Heart right ventricle (tissue), 16 donors: Measurements from ENCODE around the gene PHC2. TPM values are rescaled to one million over a fixed set of nuclear protein-coding genes. Genes with fewer than 3 reads are reported as not detected.

Source experiments
- ATAC-seq, 8 donors: fragments of 200-7000 bp; cut with Tn5 transposase; one replicate each; pipeline ENCODE4 v1.9.1; 2020; ENCODE audit warnings: mild to moderate bottlenecking in 8 of 8, moderate library complexity in 8 of 8, moderate number of reproducible peaks in 1 of 8
- DNase-seq, 2 donors: peaks; one replicate each; pipeline ENCODE4 v3.0.0-alpha.2; 2020
- H3K27ac ChIP-seq, 10 donors: fragments of 200-600 bp; sonication (generic) in 2 of 10; one replicate each; pipeline versions ENCODE4 v1.5.0 to v1.8.0; 2020 to 2022; ENCODE audit warnings: mild to moderate bottlenecking in 3 of 10
- H3K27me3 ChIP-seq, 7 donors: fragments of 200-600 bp; one replicate each; pipeline ENCODE4 v1.8.0; 2021 to 2022; ENCODE audit warnings: mild to moderate bottlenecking in 2 of 7
- H3K36me3 ChIP-seq, 9 donors: fragments of 200-600 bp; sonication (generic) in 1 of 9; one replicate each; pipeline versions ENCODE4 v1.5.0 to v1.8.0; 2020 to 2022; ENCODE audit warnings: mild to moderate bottlenecking in 2 of 9
- H3K4me1 ChIP-seq, 9 donors: fragments of 200-600 bp; sonication (generic) in 1 of 9; one replicate each; pipeline versions ENCODE4 v1.5.0 to v1.8.0; 2020 to 2022; ENCODE audit warnings: mild to moderate bottlenecking in 4 of 9
- H3K4me3 ChIP-seq, 10 donors: fragments of 200-600 bp; sonication (generic) in 2 of 10; one replicate each; pipeline versions ENCODE4 v1.5.0 to v1.8.0; 2020 to 2022; ENCODE audit warnings: mild to moderate bottlenecking in 7 of 10, moderate library complexity in 2 of 10
- H3K9me3 ChIP-seq, 11 donors: fragments of 200-600 bp in 10 of 11; sonication (generic) in 2 of 11; one replicate each; pipeline versions ENCODE4 v1.5.0 to v1.8.0; 2013 to 2022; ENCODE audit warnings: mild to moderate bottlenecking in 2 of 11, control low read depth in 1 of 11, moderate library complexity in 1 of 11
- CTCF ChIP-seq, 9 donors: fragments of 200-600 bp; sonication (generic) in 2 of 9; IDR thresholded peaks; one replicate each; pipeline versions ENCODE4 v1.5.0 to v1.8.0; 2021 to 2022; ENCODE audit warnings: antibody characterized with exemption in 9 of 9, mild to moderate bottlenecking in 5 of 9, moderate library complexity in 1 of 9
- WGBS, 2 donors: extraction: QIAGEN DNeasy Blood & Tissue Kit; methylation state at CpG; one replicate each; pipeline ENCODE4 v1.1.7; 2013; ENCODE audit warnings: inconsistent platforms in 1 of 2; 5-methylcytosine and 5-hydroxymethylcytosine counted together
- intact Hi-C, 10 donors: fragments of 100-400 bp; cut with DNase I; formaldehyde crosslinking; loops; one replicate each; pipeline versions ENCODE4 v1.11.1 to v1.14.2; 2022
- polyA plus RNA-seq, 2 donors: library from polyadenylated mRNA; stranded (reverse); fragments of 200-250 nt; gene quantifications; one replicate each; pipeline ENCODE4 v1.2.3, GENCODE V29; 2013
- total RNA-seq, 10 donors: library from RNA; stranded (reverse); fragmentation: NEBNext Ultra II Directional in 3 of 10; extraction: Animal tissue kit (Norgen Biotek cat#: 25700) in 3 of 10; gene quantifications; one replicate each; pipeline versions ENCODE4 v1.2.1 to v1.2.4, GENCODE V29; 2021 to 2023
- donor health status: Arrhythmogenic right ventricular cardiomyopathy.
- donor health status: ischemic (EF 13 %, LVEDD 7.1; RV severe dilation, severe dysfunction).
- donor health status: healthy with polysubstance abuse.
- donor health status: DM: no; HTN: yes; CAD: no.
- donor health status: DM: no; HTN: no; CAD: no.
- donor health status: ischemic (EF 25% LVEDD 6.9; RV normal size, moderate dysfunction).
- donor health status: ischemic (EF 25% LVEDD 5.7; RV mildly dilated, moderate dysfunction).
- donor health status: healthy.
- donor health status: DM: yes; HTN: yes; CAD: no.
- donor health status: Ischemic cardiomyopathy.
- donor health status: ischemic (EF 35%, LVEDD 5.7; RV mildly dilated, moderate dysfunction).
- donor health status: nonischemic (EF 11% LVEDD 7.7; RV severe dilation, severe dysfunction).
- donor health status: DM: yes; HTN: yes; CAD: no.
- donor health status: PGD.
- donor health status: ischemic (EF 29% LVEDD 5.4; RV normal size, mild dysfunction).
- donor health status: nonischemic (EF 23%, LVEDD 6.1; RV moderate dilation, normal function).

The PHC2 gene
- total and polyA plus RNA-seq, 12 donors = 81.2 to 136 (median 99.3) TPM

- DNase-seq = no peak
These were observed 71.0 kb downstream of the PHC2 start for GRCh38 chr1:33359931-33360330.

GRCh38 chr1:33358795-33359503, 71.9 kb downstream of the PHC2 start:
- Histone ChIP-seq H3K36me3 (peaks cover 0 to 14% (median 0%) of the 10 kb centered on the region in 9 donors), H3K9me3 (no peaks in the 10 kb centered on the region), H3K4me3 (no peak overlapping the region), H3K27ac (peak overlapping the region in 2 of 10 donors; percentile 25 to 27), H3K27me3 (no peaks in the 10 kb centered on the region), H3K4me1 (peaks cover 29 to 62% (median 36%) of the 10 kb centered on the region in 9 donors)
- intact Hi-C loops = no loop called here
- DNase-seq = no peak
- no peak for TF ChIP-seq CTCF (IDR thresholded peaks at IDR 0.05)
- ATAC-seq = no peak
- 90 to 93% methylated on average over 3 of the region's 3 CpGs for WGBS, 2 donors

More at GRCh38 chr1:33359931-33360330, 71.0 kb downstream of the PHC2 start:
- ATAC-seq = no peak
- intact Hi-C loops = loop anchor here in 5 of 10 donors (10.0 kb wide), 4 partner anchors 95 to 235 kb away; no protein-coding TSS in a partner anchor
- no peaks in the 10 kb centered on the region for H3K27me3 ChIP-seq
- H3K36me3 ChIP-seq = peaks cover 0 to 9% (median 0%) of the 10 kb centered on the region in 9 donors
- no peak for TF ChIP-seq CTCF (IDR thresholded peaks at IDR 0.05)
- WGBS, 2 donors = 71 to 86% methylated on average over 2 of the region's 2 CpGs
- peaks cover 35 to 71% (median 45%) of the 10 kb centered on the region in 9 donors for H3K4me1 ChIP-seq
- no peaks in the 10 kb centered on the region for H3K9me3 ChIP-seq
- no peak overlapping the region for H3K4me3 ChIP-seq
- H3K27ac ChIP-seq = no peak overlapping the region

GRCh38 chr1:33358114-33358794, 72.6 kb downstream of the PHC2 start:
- 62 to 64% methylated on average over 4 of the region's 4 CpGs for WGBS, 2 donors

More at GRCh38 chr1:33358114-33358794, 72.6 kb downstream of the PHC2 start:
- H3K27me3 ChIP-seq = no peaks in the 10 kb centered on the region
- no peaks in the 10 kb centered on the region for H3K9me3 ChIP-seq
- intact Hi-C loops = no loop called here
- H3K4me3 ChIP-seq = no peak overlapping the region
- H3K27ac ChIP-seq = peak overlapping the region in 4 of 10 donors; percentile 2 to 27 (median 16)
- H3K36me3 ChIP-seq = peaks cover 0 to 18% (median 0%) of the 10 kb centered on the region in 9 donors
- DNase-seq (no peak), ATAC-seq (no peak)
- H3K4me1 ChIP-seq = peaks cover 22 to 55% (median 30%) of the 10 kb centered on the region in 9 donors
- no peak for TF ChIP-seq CTCF (IDR thresholded peaks at IDR 0.05)
